ENCODE results near the gene DMRTC2.

DMRTC2 gene

DNA sequence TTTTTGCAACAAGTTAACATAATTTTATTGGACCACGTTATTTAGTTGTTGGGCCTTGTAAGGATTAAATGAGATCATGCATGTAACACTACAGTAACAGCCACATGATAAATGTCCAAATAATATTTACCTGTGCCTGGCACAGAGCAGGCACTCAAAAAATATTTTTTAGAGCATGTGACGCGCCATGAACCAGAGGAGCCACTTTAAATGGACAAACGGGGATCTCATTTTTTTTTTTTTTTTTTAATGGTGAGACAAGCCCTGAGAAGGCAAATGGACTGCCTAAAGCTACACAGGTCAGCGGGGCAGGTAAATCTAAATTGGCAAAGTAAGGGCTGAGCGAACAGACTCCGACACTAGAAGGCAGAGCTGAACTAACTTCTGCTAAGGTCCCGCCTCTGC, 14.4 kb downstream of the DMRTC2 start:
- H3K79me2 ChIP-seq (ENCODE audit: insufficient read depth, low read depth), result peaks cover 39% of the 10 kb centered on the region
- peak overlapping the region; percentile 56 for H2AFZ ChIP-seq (ENCODE audit: low read depth)
- peaks cover 38% of the 10 kb centered on the region for H3K4me1 ChIP-seq (ENCODE audit: low read depth, poor library complexity, severe bottlenecking)
- TF ChIP-seq, protein P1, sequence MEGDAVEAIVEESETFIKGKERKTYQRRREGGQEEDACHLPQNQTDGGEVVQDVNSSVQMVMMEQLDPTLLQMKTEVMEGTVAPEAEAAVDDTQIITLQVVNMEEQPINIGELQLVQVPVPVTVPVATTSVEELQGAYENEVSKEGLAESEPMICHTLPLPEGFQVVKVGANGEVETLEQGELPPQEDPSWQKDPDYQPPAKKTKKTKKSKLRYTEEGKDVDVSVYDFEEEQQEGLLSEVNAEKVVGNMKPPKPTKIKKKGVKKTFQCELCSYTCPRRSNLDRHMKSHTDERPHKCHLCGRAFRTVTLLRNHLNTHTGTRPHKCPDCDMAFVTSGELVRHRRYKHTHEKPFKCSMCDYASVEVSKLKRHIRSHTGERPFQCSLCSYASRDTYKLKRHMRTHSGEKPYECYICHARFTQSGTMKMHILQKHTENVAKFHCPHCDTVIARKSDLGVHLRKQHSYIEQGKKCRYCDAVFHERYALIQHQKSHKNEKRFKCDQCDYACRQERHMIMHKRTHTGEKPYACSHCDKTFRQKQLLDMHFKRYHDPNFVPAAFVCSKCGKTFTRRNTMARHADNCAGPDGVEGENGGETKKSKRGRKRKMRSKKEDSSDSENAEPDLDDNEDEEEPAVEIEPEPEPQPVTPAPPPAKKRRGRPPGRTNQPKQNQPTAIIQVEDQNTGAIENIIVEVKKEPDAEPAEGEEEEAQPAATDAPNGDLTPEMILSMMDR (conservative IDR thresholded peaks at IDR 0.05; ENCODE audit: low read depth, low read length), result no peak
- H3K27me3 ChIP-seq (ENCODE audit: insufficient read depth, low read depth), result peaks cover 13% of the 10 kb centered on the region; the same call in 1 of the 2 replicates
- no peak overlapping the region for H3K9ac ChIP-seq
- H3K27ac ChIP-seq, result no peak overlapping the region
- no peak overlapping the region for H3K4me3 ChIP-seq (IDR thresholded peaks at IDR 0.05; ENCODE audit: insufficient read depth, low read depth, low read length)
- peaks cover 28% of the 10 kb centered on the region; the same call in 1 of the 2 replicates for H3K36me3 ChIP-seq (ENCODE audit: insufficient read depth)
- H4K20me1 ChIP-seq (ENCODE audit: insufficient read depth), result peaks cover 11% of the 10 kb centered on the region
- H3K4me2 ChIP-seq, result peak overlapping the region; percentile 64

DNA sequence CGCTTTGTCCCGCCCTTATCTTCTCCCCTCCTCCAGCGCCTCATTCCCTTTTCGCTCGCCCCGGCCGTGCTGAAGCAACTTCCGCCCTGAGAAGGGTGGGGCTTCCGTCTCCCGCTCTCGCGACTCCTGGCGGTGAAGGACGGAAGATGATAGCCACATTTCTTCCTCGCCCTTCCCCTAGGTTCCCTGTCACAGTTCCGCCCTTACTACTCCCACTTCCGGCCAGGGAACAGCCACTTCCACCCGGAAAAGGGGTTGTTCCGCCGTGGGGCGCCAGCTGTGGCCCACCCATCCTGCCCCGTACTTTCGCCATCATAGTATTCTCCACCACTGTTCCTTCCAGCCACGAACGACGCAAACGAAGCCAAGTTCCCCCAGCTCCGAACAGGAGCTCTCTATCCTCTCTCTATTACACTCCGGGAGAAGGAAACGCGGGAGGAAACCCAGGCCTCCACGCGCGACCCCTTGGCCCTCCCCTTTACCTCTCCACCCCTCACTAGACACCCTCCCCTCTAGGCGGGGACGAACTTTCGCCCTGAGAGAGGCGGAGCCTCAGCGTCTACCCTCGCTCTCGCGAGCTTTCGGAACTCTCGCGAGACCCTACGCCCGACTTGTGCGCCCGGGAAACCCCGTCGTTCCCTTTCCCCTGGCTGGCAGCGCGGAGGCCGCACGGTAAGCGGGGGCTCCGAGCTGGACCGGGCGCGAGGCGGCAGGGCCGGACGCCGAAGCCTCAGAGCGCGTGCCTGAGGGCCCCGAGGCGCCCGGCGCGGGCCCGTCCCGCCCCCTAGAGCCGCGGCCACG, 15.0 kb downstream of the DMRTC2 start, which contains the start of gene RPS19:
RPS19 (plus strand) TSS at position 638 of the 801 bp plus-strand sequence. CDS start 520 bp downstream, outside the sequence.
- Histone ChIP-seq H3K4me1 (ENCODE audit: low read depth, poor library complexity, severe bottlenecking) (peaks cover 44% of the 10 kb centered on the region), H3K27me3 (ENCODE audit: insufficient read depth, low read depth) (peaks cover 7% of the 10 kb centered on the region; the same call in 1 of the 2 replicates), H3K27ac (peak within 1 kb of the TSS; percentile 82), H3K79me2 (ENCODE audit: insufficient read depth, low read depth) (peaks cover 45% of the 10 kb centered on the region), H4K20me1 (ENCODE audit: insufficient read depth) (peaks cover 17% of the 10 kb centered on the region), H3K4me3 (IDR thresholded peaks at IDR 0.05; ENCODE audit: insufficient read depth, low read depth, low read length) (no peak within 1 kb of the TSS), H3K9ac (peak within 1 kb of the TSS; percentile 99), H2AFZ (ENCODE audit: low read depth) (peak within 1 kb of the TSS; percentile 75), H3K4me2 (peak within 1 kb of the TSS; percentile 97), H3K36me3 (ENCODE audit: insufficient read depth) (peaks cover 33% of the 10 kb centered on the region; the same call in 1 of the 2 replicates)
- TF ChIP-seq, protein P1 (conservative IDR thresholded peaks at IDR 0.05; ENCODE audit: low read depth, low read length), result peak; percentile 76

DNA sequence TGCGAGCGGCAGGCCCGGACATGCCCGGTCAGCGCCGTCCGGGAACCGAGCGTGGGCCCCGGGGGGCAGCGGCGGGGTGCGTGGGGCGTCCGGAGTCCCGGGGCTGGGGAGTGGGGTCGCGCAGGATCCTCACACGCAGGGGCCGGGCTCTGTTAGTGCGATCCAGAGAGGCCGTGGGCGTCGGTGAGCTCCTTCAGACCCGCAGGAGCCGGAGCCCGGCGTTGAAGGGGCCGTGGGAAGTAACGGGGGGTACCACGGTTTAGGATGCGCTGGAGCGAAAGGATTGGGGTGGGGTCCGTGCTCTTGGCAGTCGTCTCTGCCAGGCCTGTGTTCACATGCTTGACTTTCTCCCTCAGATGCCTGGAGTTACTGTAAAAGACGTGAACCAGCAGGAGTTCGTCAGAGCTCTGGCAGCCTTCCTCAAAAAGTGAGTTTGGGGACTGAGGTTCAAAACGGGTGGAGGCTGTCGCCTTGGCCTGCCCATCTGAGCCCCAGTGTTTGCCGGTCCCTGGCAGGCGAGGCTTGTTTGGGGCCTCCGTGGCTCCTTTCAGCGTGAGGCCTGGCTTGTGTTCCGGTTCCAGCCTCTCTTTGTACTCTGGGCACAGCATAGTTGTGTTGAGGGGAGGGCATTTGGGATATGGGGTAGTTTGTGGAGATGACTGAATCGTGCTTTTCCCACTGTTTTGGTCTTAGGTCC, 15.7 kb downstream of the DMRTC2 start:
- Histone ChIP-seq H2AFZ (ENCODE audit: low read depth) (0 out of 2 replicates have a peak overlapping the region, but pooled peaks have one; percentile 75), H4K20me1 (ENCODE audit: insufficient read depth) (peaks cover 23% of the 10 kb centered on the region), H3K4me3 (IDR thresholded peaks at IDR 0.05; ENCODE audit: insufficient read depth, low read depth, low read length) (no peak overlapping the region), H3K4me1 (ENCODE audit: low read depth, poor library complexity, severe bottlenecking) (peaks cover 52% of the 10 kb centered on the region), H3K36me3 (ENCODE audit: insufficient read depth) (peaks cover 35% of the 10 kb centered on the region; the same call in 1 of the 2 replicates), H3K9ac (peak overlapping the region; percentile 99), H3K79me2 (ENCODE audit: insufficient read depth, low read depth) (peaks cover 53% of the 10 kb centered on the region), H3K27ac (peak overlapping the region; percentile 82), H3K27me3 (ENCODE audit: insufficient read depth, low read depth) (no peaks in the 10 kb centered on the region; the same call in 1 of the 2 replicates), H3K4me2 (peak overlapping the region; percentile 97)
- TF ChIP-seq, protein P1 (conservative IDR thresholded peaks at IDR 0.05; ENCODE audit: low read depth, low read length), result no peak

DNA sequence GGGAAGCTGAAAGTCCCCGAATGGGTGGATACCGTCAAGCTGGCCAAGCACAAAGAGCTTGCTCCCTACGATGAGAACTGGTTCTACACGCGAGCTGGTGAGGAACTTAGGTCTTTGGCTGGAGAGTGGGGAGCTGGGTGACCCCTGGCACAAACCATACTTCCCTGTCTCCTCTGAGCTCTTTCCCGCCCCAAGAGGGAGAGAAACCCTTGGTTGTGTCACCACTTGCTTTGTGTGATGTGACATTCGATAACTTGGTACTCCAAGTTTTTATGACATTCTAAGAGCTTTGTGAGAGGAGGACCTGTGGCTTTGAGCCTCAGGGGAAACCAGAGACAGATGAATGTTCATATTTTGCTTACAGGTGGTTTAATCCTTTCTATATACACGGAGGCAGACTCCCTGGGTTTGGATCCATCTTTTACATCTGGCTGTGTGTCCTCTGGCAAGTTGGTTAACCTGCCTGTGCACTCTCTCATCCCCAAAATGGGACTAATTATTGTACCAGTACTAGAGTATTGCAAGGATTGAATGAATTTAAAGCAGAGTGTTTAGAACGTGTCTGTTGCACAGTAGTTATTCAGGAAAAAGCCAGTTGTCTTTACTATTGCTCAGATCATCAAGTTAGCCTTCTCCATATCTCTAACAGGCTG, 16.4 kb downstream of the DMRTC2 start:
- peaks cover 58% of the 10 kb centered on the region for H3K4me1 ChIP-seq (ENCODE audit: low read depth, poor library complexity, severe bottlenecking)
- TF ChIP-seq, protein P1 (conservative IDR thresholded peaks at IDR 0.05; ENCODE audit: low read depth, low read length), result no peak
- peak overlapping the region; percentile 82; the same call in 1 of the 2 replicates for H3K27ac ChIP-seq
- peak overlapping the region; percentile 99 for H3K9ac ChIP-seq
- no peak overlapping the region for H2AFZ ChIP-seq (ENCODE audit: low read depth)
- peak overlapping the region; percentile 97 for H3K4me2 ChIP-seq
- peaks cover 39% of the 10 kb centered on the region; the same call in 1 of the 2 replicates for H3K36me3 ChIP-seq (ENCODE audit: insufficient read depth)
- no peaks in the 10 kb centered on the region; the same call in 1 of the 2 replicates for H3K27me3 ChIP-seq (ENCODE audit: insufficient read depth, low read depth)
- peaks cover 60% of the 10 kb centered on the region for H3K79me2 ChIP-seq (ENCODE audit: insufficient read depth, low read depth)
- H4K20me1 ChIP-seq (ENCODE audit: insufficient read depth), result peaks cover 23% of the 10 kb centered on the region
- no peak overlapping the region for H3K4me3 ChIP-seq (IDR thresholded peaks at IDR 0.05; ENCODE audit: insufficient read depth, low read depth, low read length)

All from KMS-11 (cell line).